ENCODE measurements around the gene LARP7. TPM values are rescaled to one million over a fixed set of nuclear protein-coding genes. Genes with fewer than 3 reads are reported as not detected.
"Not testable (repeated sequence)": the region's sequence is repeated elsewhere in the genome, so short reads cannot be mapped to it uniquely, and the experiment has no call there.

The LARP7 gene
- total RNA-seq, 3 donors from 2014 or later = 39.3 to 57.5 (median 51.8) TPM

DNA sequence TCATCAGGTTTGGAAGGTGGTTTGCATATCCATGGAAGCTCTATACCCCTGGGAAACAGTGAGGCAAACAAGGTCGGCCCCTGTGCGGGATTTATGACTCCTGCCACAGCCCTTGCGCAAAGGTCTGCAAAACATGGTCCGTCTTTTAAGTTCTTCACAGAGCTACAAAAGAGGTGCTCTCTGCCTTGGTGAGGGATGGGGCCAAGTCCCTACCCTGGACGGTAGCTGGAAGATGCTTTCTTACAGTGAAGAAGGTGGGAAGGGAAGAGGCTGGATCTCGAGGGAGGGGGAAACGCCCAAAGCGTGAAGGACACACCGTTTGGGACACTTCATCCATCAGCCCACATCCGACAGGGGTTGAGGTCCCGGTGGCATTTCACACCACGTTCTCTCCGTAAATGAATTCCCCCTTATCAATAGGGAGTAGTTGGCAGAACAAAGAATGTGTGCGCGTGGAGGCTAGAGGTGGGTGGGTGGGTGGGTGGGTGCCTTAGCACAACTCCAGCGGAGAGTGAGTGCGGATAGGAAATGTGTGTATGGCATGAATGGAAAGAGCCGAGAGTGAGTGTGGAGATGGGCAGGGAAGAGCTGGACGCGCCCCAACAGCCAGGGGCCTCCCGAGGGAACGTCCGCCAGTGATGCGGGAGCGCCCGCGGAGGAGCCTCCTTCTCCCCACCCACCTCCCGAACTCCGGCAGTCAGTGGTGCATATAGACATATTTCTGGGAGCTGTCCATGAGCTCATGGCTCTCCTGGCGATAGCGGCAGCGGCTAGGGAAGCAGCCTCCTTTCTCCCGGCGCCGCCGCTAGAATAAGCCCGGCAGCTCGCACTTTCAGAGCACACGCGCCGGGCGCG, 68.3 kb downstream of the LARP7 start:
- Histone ChIP-seq H3K27ac (no peak overlapping the region), H3K36me3 (no peaks in the 10 kb centered on the region), H3K27me3 (peaks cover 3 to 14% of the 10 kb centered on the region in 2 donors), H3K9me3 (no peaks in the 10 kb centered on the region), H3K4me1 (peaks cover 0 to 6% of the 10 kb centered on the region in 2 donors), H3K4me3 (peak overlapping the region; percentile 56 to 70 (median 58))
- peak; percentile 22 to 57 for DNase-seq (ENCODE audit: low spot score in 2 of 2)
- intact Hi-C loops (cut with DNase I; ENCODE audit: low total_unique reads) = loop anchor here (5.0 kb wide), 1 partner anchor 758 kb away; no protein-coding TSS in a partner anchor
- TF ChIP-seq, protein P1, sequence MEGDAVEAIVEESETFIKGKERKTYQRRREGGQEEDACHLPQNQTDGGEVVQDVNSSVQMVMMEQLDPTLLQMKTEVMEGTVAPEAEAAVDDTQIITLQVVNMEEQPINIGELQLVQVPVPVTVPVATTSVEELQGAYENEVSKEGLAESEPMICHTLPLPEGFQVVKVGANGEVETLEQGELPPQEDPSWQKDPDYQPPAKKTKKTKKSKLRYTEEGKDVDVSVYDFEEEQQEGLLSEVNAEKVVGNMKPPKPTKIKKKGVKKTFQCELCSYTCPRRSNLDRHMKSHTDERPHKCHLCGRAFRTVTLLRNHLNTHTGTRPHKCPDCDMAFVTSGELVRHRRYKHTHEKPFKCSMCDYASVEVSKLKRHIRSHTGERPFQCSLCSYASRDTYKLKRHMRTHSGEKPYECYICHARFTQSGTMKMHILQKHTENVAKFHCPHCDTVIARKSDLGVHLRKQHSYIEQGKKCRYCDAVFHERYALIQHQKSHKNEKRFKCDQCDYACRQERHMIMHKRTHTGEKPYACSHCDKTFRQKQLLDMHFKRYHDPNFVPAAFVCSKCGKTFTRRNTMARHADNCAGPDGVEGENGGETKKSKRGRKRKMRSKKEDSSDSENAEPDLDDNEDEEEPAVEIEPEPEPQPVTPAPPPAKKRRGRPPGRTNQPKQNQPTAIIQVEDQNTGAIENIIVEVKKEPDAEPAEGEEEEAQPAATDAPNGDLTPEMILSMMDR (IDR thresholded peaks at IDR 0.05) = no peak
- no peak for TF ChIP-seq POLR2A (IDR thresholded peaks at IDR 0.05)
- TF ChIP-seq POLR2AphosphoS5 (IDR thresholded peaks at IDR 0.05) = no peak

DNA sequence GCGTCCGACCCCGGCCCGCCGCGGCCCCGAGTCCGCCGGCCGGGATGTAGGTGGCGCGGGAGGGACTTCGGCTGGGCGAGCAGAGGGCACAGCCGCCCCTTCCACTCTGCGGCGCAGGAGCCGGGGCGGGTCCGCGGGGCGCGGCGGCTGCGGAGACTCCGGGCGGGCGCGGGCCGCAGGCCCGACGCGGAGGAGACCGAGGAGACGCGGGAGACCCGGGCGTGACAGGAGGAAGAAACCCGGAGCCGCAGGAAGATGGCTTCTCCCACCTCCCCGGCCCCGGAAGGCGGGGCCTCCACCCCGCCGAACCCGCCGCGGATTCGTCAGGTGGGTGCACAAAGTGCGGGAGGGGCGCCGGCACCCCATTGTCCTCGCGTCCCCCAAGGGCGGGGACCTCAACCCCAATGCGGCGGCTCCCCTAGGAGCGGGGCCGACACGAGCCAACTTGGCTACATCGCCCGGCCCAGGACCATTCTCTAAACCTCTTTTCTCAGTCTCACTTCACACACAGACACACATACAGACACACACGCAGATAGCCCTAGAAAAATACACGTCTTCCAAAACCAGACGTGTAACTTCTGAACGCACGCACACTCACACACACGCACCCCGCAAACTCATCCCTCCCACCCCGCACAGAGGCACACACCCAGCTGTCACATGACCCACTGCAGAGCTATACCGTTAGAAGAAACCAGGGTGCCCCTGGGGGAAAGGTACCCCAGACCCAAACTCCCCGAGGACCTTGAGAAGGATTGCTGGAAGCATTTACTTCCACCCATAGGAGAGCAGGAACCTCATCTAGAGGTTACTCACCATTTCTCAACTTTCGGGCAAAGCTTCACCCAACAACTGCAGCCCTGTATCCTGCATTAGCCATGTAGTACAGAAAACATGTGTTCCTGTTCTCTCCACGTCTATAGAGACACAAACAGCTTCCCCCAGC, 69.2 kb downstream of the LARP7 start:
- intact Hi-C loops (cut with DNase I; ENCODE audit: low total_unique reads); H3K27ac ChIP-seq; H3K36me3 ChIP-seq; H3K4me1 ChIP-seq; H3K9me3 ChIP-seq; DNase-seq (ENCODE audit: low spot score in 2 of 2): not testable (repeated sequence)
- Histone ChIP-seq H3K27me3 (peaks cover 3 to 14% of the 10 kb centered on the region in 2 donors), H3K4me3 (peak overlapping the region; percentile 56 to 70 (median 58))

DNA sequence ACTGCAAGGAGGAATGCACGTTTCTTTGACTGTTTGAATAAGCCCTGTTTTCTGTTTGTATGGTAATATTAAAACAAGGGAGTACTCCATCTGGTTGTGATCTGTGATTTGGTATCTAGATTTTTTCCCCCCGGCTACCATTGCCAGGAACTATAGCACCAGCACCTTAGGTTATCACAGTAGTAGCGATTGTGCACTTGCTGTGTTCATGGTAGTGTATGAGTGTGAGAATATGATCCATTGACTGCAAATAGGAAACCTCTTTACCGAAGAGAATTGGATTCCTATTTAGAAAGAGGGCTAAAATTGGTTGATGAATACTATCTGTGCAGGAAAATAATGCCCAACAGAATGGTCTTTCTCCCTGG, 69.9 kb downstream of the LARP7 start:
- no peak overlapping the region for H3K27ac ChIP-seq
- intact Hi-C loops (cut with DNase I; ENCODE audit: low total_unique reads) = no loop called here
- peak overlapping the region in 2 of 3 donors; percentile 56 to 70 for H3K4me3 ChIP-seq
- TF ChIP-seq, protein P1 (IDR thresholded peaks at IDR 0.05) = no peak
- TF ChIP-seq POLR2A (IDR thresholded peaks at IDR 0.05) (no peak), POLR2AphosphoS5 (IDR thresholded peaks at IDR 0.05) (no peak)
- DNase-seq (ENCODE audit: low spot score in 2 of 2) = no peak
- H3K4me1 ChIP-seq = peaks cover 0 to 6% of the 10 kb centered on the region in 2 donors
- peaks cover 3 to 14% of the 10 kb centered on the region in 2 donors for H3K27me3 ChIP-seq
- H3K9me3 ChIP-seq = no peaks in the 10 kb centered on the region
- no peaks in the 10 kb centered on the region for H3K36me3 ChIP-seq

Other genes starting within 250 kb of the LARP7 start
- gene NEUROG2, start 121.0 kb upstream of the LARP7 start, total RNA-seq = under 1 TPM in 2 of 3 donors, not detected in 1; 0.29 to 0.33 TPM
- 1 to 10 TPM; 4.9 to 9.4 (median 5.0) TPM for gene ZGRF1, start 234 bp upstream of the LARP7 start, total RNA-seq